Naive thymus-derived CD4-positive, alpha-beta T cell (primary cell): ENCODE data around the gene RPS19. TPM values are rescaled to one million over a fixed set of nuclear protein-coding genes. Genes with fewer than 3 reads are reported as not detected.
A peak's percentile ranks its signal among the peaks of the same experiment; 100 is the strongest.

ENCODE experiments used
- ATAC-seq: fragments of 150-1000 bp; cut with Tn5 transposase; 2 replicates; pipeline ENCODE4 v1.10.0; 2021; ENCODE audit warnings: mild to moderate bottlenecking, moderate library complexity
- CTCF ChIA-PET: fragments of 350-600 bp; sonication (Branson Sonifier 250); formaldehyde crosslinking; loops from one replicate; lab custom pipeline; 2021; ENCODE audit warnings: antibody characterized with exemption; lab: Charles Lee
- POLR2A ChIA-PET: fragments of 350-600 bp; sonication (Branson Sonifier 250); formaldehyde crosslinking; loops from one replicate; lab custom pipeline; 2021; ENCODE audit warnings: antibody characterized with exemption, inconsistent platforms; lab: Charles Lee
- DNase-seq, 9 donors: peaks; one replicate each; pipeline versions ENCODE4 v3.0.0 to v3.0.0-alpha.2; 2020 to 2022; ENCODE audit warnings: mixed read lengths in 1 of 9
- H3K27ac ChIP-seq: one replicate; pipeline ENCODE4 v1.7.0; 2013; ENCODE audit warnings: mild to moderate bottlenecking, low read depth, low read length, moderate library complexity
- H3K27me3 ChIP-seq, 2 donors: one replicate each; pipeline ENCODE4 v1.7.0; 2013; ENCODE audit warnings: low read length in 2 of 2, mild to moderate bottlenecking in 2 of 2, moderate library complexity in 2 of 2; ENCODE audit not compliant: control insufficient read depth in 2 of 2, insufficient read depth in 2 of 2
- H3K36me3 ChIP-seq, 3 experiments: 1 replicate in 2 of 3; 2 replicates in 1 of 3; pipeline ENCODE4 v1.7.0; 2013; ENCODE audit warnings: low read length in 3 of 3, mild to moderate bottlenecking in 3 of 3, moderate library complexity in 1 of 3; ENCODE audit not compliant: insufficient read depth in 3 of 3, control insufficient read depth in 2 of 3
- H3K4me1 ChIP-seq, 2 donors: one replicate each; pipeline ENCODE4 v1.7.0; 2013; ENCODE audit warnings: low read length in 2 of 2, mild to moderate bottlenecking in 2 of 2, moderate library complexity in 1 of 2; ENCODE audit not compliant: control insufficient read depth in 2 of 2, insufficient read depth in 2 of 2
- H3K4me3 ChIP-seq: 2 replicates; pipeline ENCODE4 v1.7.0; 2013; ENCODE audit warnings: mild to moderate bottlenecking, low read length
- H3K9me3 ChIP-seq, 3 experiments: 1 replicate in 2 of 3; 2 replicates in 1 of 3; pipeline ENCODE4 v1.7.0; 2013; ENCODE audit warnings: low read length in 3 of 3; ENCODE audit not compliant: control insufficient read depth in 2 of 3
- H3K27ac Mint-ChIP-seq, 9 donors: one replicate each; pipeline ENCODE4 v1.8.0; 2020 to 2022; ENCODE audit warnings: mixed read lengths in 9 of 9, mild to moderate bottlenecking in 8 of 9, moderate library complexity in 5 of 9, inconsistent platforms in 2 of 9
- H3K27me3 Mint-ChIP-seq, 5 donors: one replicate each; pipeline ENCODE4 v1.8.0; 2021 to 2022; ENCODE audit warnings: mixed read lengths in 5 of 5, mild to moderate bottlenecking in 1 of 5
- H3K36me3 Mint-ChIP-seq, 5 donors: one replicate each; pipeline ENCODE4 v1.8.0; 2020 to 2022; ENCODE audit warnings: mixed read lengths in 5 of 5, mild to moderate bottlenecking in 3 of 5, inconsistent platforms in 1 of 5
- H3K4me1 Mint-ChIP-seq, 7 donors: one replicate each; pipeline ENCODE4 v1.8.0; 2020 to 2022; ENCODE audit warnings: mixed read lengths in 7 of 7, mild to moderate bottlenecking in 3 of 7, inconsistent platforms in 1 of 7
- H3K4me3 Mint-ChIP-seq, 10 donors: one replicate each; pipeline ENCODE4 v1.8.0; 2020 to 2022; ENCODE audit warnings: mild to moderate bottlenecking in 10 of 10, mixed read lengths in 10 of 10, moderate library complexity in 6 of 10, inconsistent platforms in 2 of 10
- H3K9me3 Mint-ChIP-seq, 11 donors: one replicate each; pipeline ENCODE4 v1.8.0; 2020 to 2022; ENCODE audit warnings: mixed read lengths in 11 of 11, mild to moderate bottlenecking in 4 of 11, inconsistent platforms in 1 of 11, moderate library complexity in 1 of 11
- intact Hi-C, 2 donors: fragments of 100-400 bp; cut with micrococcal nuclease; formaldehyde crosslinking; loops; one replicate each; pipeline ENCODE4 v1.15.1; 2023
- polyA plus RNA-seq, 2 donors: library from polyadenylated mRNA; unstranded; fragments of 300-500 nt; fragmentation: Illumina TruSeq; gene quantifications; one replicate each; pipeline ENCODE4 v1.2.3, GENCODE V29; 2021
- total RNA-seq, 6 experiments: library from RNA in 5 of 6; stranded (reverse) in 5 of 6; gene quantifications; 1 replicate in 5 of 6; 2 replicates in 1 of 6; pipeline ENCODE4 v1.2.3 and lab custom pipeline; 2021 to 2026

Gene RPS19
- total and polyA plus RNA-seq, 7 experiments from 2014 or later: 2,739 to 7,822 (median 3,541) TPM

DNA sequence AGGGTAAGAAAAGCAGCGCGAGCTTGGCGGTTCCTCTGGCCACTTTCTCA is 15.2 kb upstream of the RPS19 start, which contains the start of gene DMRTC2:
Gene DMRTC2, plus strand, starts transcription at position 42 of the 50 bp plus-strand sequence. CDS start 2,387 bp downstream, outside the sequence.
- H3K4me3 ChIP-seq: no peak within 1 kb of the TSS
- DNase-seq (no peak), ATAC-seq (no peak)
- POLR2A ChIA-PET: no interaction called here
- H3K36me3 Mint-ChIP-seq: peaks cover 0 to 3% (median 0%) of the 10 kb centered on the region in 5 donors
- no peaks in the 10 kb centered on the region for H3K36me3 ChIP-seq
- intact Hi-C loops: no loop called here
- H3K27me3 Mint-ChIP-seq: peaks cover 0 to 19% (median 0%) of the 10 kb centered on the region in 5 donors
- H3K9me3 ChIP-seq: no peaks in the 10 kb centered on the region
- no peak within 1 kb of the TSS for H3K4me3 Mint-ChIP-seq
- H3K9me3 Mint-ChIP-seq: peaks cover 0 to 8% (median 0%) of the 10 kb centered on the region in 11 donors
- H3K4me1 ChIP-seq: no peaks in the 10 kb centered on the region
- no peak within 1 kb of the TSS for H3K27ac ChIP-seq
- peaks cover 0 to 5% (median 0%) of the 10 kb centered on the region in 7 donors for H3K4me1 Mint-ChIP-seq
- peak within 1 kb of the TSS in 2 of 9 donors; percentile 20 to 71 for H3K27ac Mint-ChIP-seq
- H3K27me3 ChIP-seq: no peaks in the 10 kb centered on the region
- CTCF ChIA-PET: no interaction called here

- ATAC-seq (no peak), DNase-seq (no peak)
- Histone ChIP-seq H3K36me3 (no peaks in the 10 kb centered on the region), H3K27me3 (no peaks in the 10 kb centered on the region), H3K4me1 (no peaks in the 10 kb centered on the region), H3K27ac (no peak overlapping the region), H3K4me3 (no peak overlapping the region), H3K9me3 (no peaks in the 10 kb centered on the region)
- Mint-ChIP-seq H3K4me3 (no peak overlapping the region), H3K9me3 (peaks cover 0 to 8% (median 0%) of the 10 kb centered on the region in 11 donors), H3K36me3 (peaks cover 0 to 3% (median 0%) of the 10 kb centered on the region in 5 donors), H3K4me1 (peaks cover 0 to 5% (median 0%) of the 10 kb centered on the region in 7 donors), H3K27ac (peak overlapping the region in 1 of 9 donors; percentile 71), H3K27me3 (peaks cover 0 to 18% (median 0%) of the 10 kb centered on the region in 5 donors)
- ChIA-PET POLR2A (no interaction called here), CTCF (no interaction called here)
- intact Hi-C loops: no loop called here
Measured at GRCh38 chr19:41845051-41845590, 14.9 kb upstream of the RPS19 start.

- POLR2A ChIA-PET: interaction anchor here (0.6 kb wide), 1 partner anchor 229 kb away, joined by 3 read pairs; no protein-coding TSS in a partner anchor
- DNase-seq (no peak), ATAC-seq (no peak)
- Histone ChIP-seq H3K27ac (no peak overlapping the region), H3K4me3 (no peak overlapping the region), H3K27me3 (no peaks in the 10 kb centered on the region), H3K4me1 (no peaks in the 10 kb centered on the region), H3K36me3 (no peaks in the 10 kb centered on the region), H3K9me3 (no peaks in the 10 kb centered on the region)
- Mint-ChIP-seq H3K4me1 (peaks cover 0 to 5% (median 0%) of the 10 kb centered on the region in 7 donors), H3K27me3 (peaks cover 0 to 25% (median 4%) of the 10 kb centered on the region in 5 donors), H3K9me3 (peaks cover 0 to 8% (median 0%) of the 10 kb centered on the region in 11 donors), H3K27ac (no peak overlapping the region), H3K4me3 (no peak overlapping the region), H3K36me3 (peaks cover 0 to 3% (median 0%) of the 10 kb centered on the region in 5 donors)
- CTCF ChIA-PET: no interaction called here
- intact Hi-C loops: no loop called here
Measured at GRCh38 chr19:41847351-41848105, 12.5 kb upstream of the RPS19 start.

DNA sequence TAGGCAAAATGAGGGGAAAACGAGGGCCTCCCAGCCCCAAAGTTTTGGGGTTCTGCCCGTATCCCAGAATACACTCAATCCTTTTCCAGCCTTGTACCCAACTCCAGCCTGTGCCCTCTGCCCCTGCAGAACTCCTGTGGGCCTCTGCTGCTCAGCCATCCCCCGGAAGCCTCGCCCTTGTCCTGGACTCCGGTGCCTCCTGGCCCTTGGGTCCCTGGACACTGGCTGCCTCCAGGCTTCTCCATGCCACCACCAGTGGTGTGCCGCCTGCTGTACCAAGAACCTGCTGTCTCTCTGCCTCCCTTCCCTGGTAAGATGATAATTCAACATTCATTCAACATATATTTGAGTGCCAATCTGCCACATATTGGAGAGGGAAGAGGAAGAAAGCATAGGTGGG is 11.4 kb upstream of the RPS19 start:
- H3K27me3 ChIP-seq: no peaks in the 10 kb centered on the region
- no peak overlapping the region for H3K27ac Mint-ChIP-seq
- peaks cover 0 to 6% (median 0%) of the 10 kb centered on the region in 11 donors for H3K9me3 Mint-ChIP-seq
- H3K36me3 Mint-ChIP-seq: peaks cover 0 to 3% (median 0%) of the 10 kb centered on the region in 5 donors
- ATAC-seq: no peak
- no peak for DNase-seq
- H3K27me3 Mint-ChIP-seq: peaks cover 0 to 34% (median 4%) of the 10 kb centered on the region in 5 donors
- no peak overlapping the region for H3K4me3 Mint-ChIP-seq
- ChIA-PET POLR2A (no interaction called here), CTCF (no interaction called here)
- H3K4me1 ChIP-seq: no peaks in the 10 kb centered on the region
- no peak overlapping the region for H3K27ac ChIP-seq
- H3K4me3 ChIP-seq: no peak overlapping the region
- no peaks in the 10 kb centered on the region for H3K36me3 ChIP-seq
- H3K9me3 ChIP-seq: no peaks in the 10 kb centered on the region
- H3K4me1 Mint-ChIP-seq: peaks cover 0 to 5% (median 0%) of the 10 kb centered on the region in 7 donors
- intact Hi-C loops: no loop called here

DNA sequence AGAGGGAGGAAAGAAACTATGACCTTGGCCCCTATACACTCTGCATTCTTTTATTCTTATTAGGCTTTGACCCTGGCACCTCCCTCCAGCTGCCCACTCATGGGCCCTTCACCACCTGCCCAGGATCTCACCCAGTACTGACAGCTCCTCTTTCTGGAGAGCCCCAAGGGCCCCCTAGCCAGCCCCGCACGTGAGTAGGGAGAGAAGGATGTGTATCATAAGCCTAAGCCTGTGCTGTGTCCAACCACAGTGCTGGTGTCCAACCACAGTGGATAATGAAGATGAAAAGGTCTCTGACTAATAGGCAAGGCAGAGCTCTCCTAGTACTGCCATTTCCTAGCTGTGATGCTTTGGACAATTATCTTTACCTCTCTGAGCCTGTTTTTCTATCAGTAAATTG is 11.0 kb upstream of the RPS19 start:
- Histone ChIP-seq H3K27me3 (no peaks in the 10 kb centered on the region), H3K9me3 (no peaks in the 10 kb centered on the region), H3K4me3 (no peak overlapping the region), H3K4me1 (no peaks in the 10 kb centered on the region), H3K27ac (no peak overlapping the region), H3K36me3 (no peaks in the 10 kb centered on the region)
- intact Hi-C loops: no loop called here
- no peak for ATAC-seq
- Mint-ChIP-seq H3K36me3 (peaks cover 0 to 3% (median 0%) of the 10 kb centered on the region in 5 donors), H3K27ac (peak overlapping the region in 1 of 9 donors; percentile 27), H3K27me3 (peaks cover 0 to 34% (median 4%) of the 10 kb centered on the region in 5 donors), H3K4me1 (peaks cover 0 to 3% (median 0%) of the 10 kb centered on the region in 7 donors), H3K9me3 (peaks cover 0 to 2% (median 0%) of the 10 kb centered on the region in 11 donors), H3K4me3 (no peak overlapping the region)
- ChIA-PET CTCF (no interaction called here), POLR2A (no interaction called here)
- DNase-seq: no peak

- Mint-ChIP-seq H3K4me3 (no peak overlapping the region), H3K4me1 (peaks cover 0 to 3% (median 0%) of the 10 kb centered on the region in 7 donors), H3K27me3 (peaks cover 0 to 45% (median 4%) of the 10 kb centered on the region in 5 donors), H3K36me3 (no peaks in the 10 kb centered on the region), H3K27ac (no peak overlapping the region), H3K9me3 (no peaks in the 10 kb centered on the region)
- Histone ChIP-seq H3K36me3 (no peaks in the 10 kb centered on the region), H3K4me1 (no peaks in the 10 kb centered on the region), H3K27me3 (no peaks in the 10 kb centered on the region), H3K4me3 (no peak overlapping the region), H3K9me3 (no peaks in the 10 kb centered on the region), H3K27ac (no peak overlapping the region)
- no peak for ATAC-seq
- no peak for DNase-seq
- ChIA-PET CTCF (no interaction called here), POLR2A (interaction anchor here (0.7 to 1.8 kb wide), 2 partner anchors 10 to 49 kb away, joined by 5 to 6 read pairs; partner anchors contain the start of gene RPS19)
- intact Hi-C loops: no loop called here
Measured at GRCh38 chr19:41850381-41850780, 9.7 kb upstream of the RPS19 start.
